Measurements from ENCODE around the gene PSRC1. TPM values are rescaled to one million over a fixed set of nuclear protein-coding genes. Genes with fewer than 3 reads are reported as not detected.

PSRC1 gene
- 18.6 to 25.2 TPM (median 24.6 TPM) in 5 replicates for total RNA-seq (2022; extraction: Qiagen RNA extraction; ENCODE audit: low read depth)

GRCh38 chr1:109282952-109283747, at the start of gene PSRC1:
TSS of gene PSRC1 (minus strand) at chr1:109283145.

DNA sequence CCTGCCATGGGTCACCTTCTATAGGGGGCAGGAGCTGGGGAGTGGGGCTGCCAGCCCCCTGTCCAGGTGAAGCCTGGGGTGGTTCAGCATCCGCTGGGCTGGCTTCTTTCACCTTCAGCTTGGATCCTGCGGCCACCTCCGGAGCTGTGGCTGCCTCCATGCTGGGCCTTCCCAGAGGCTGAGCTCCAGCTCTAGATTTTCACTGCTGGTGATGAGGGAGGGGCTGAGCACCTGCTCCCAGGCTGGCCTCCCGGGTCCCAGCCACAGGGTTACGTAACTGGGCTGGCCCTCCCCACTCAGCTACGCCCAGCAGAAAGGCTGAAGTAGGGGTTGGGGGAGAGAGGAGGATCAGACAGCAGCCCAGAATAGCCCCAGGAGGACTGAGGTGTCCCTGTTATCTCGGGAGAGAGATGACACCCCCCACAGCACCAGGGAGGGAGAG, 23.9 kb upstream of the PSRC1 start, which contains the start of gene MYBPHL:
Gene MYBPHL (minus strand): TSS at position 180 of the 442 bp plus-strand sequence. CDS start 20 bp downstream, at position 160.

DNA sequence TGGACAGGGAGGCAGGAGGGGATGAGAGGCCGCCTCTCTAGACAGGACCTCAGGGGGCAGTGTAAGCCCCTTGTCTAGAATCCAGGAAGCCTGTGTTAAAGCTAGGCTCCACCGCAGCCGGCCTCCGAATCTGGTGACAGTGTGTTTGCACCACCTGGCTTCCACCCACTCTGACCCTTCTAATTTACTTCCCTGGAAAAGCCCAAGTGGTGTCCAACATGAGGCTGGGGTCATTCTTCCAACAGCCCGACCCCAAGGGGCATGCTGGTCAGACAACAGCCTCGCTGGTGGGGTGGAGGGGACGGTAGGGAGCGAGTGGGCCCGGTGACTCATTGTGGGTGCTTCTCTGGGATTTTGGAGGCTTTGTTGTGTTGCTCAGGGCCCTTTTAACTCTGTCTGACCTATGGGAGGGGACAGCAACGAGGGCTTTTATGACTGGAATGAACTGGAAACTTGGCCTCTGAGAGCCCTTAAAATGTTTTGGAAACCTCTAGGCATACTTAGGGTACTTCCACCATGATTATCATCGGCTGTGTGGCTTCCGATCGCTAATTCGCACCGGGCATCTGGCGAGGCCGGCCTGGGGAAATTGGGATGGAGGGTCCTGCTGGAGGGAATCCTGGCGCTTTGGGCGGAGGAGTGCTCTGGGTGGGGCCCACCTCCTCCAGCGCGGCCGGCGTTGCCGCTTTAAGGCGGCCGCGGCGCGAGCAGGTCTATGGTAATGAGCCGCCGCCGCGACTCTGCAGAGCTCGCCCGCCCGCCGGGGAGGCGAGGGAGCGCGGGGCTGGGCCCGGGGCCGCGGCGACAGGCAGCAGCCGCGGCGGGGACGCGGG, 33.9 kb downstream of the PSRC1 start, which contains the start of gene CELSR2:
Gene CELSR2 (plus strand): TSS at position 743 of the 833 bp plus-strand sequence. CDS start 541 bp downstream, outside the sequence.

Other genes starting within 250 kb of the PSRC1 start
- gene WDR47, start 241.0 kb downstream of the PSRC1 start, total RNA-seq (2022; extraction: Qiagen RNA extraction; ENCODE audit: low read depth), result 5.7 to 8.1 TPM (median 7.4 TPM) in 5 replicates
- gene TAF13, start 207.1 kb downstream of the PSRC1 start, total RNA-seq (2022; extraction: Qiagen RNA extraction; ENCODE audit: low read depth), result 29.0 to 37.6 TPM (median 32.2 TPM) in 5 replicates
- gene TMEM167B, start 192.4 kb downstream of the PSRC1 start, total RNA-seq (2022; extraction: Qiagen RNA extraction; ENCODE audit: low read depth), result 7.7 to 11.7 TPM (median 10.6 TPM) in 5 replicates
- 0.41 to 0.96 TPM (median 0.55 TPM) in 5 replicates for gene ELAPOR1, start 169.0 kb downstream of the PSRC1 start, total RNA-seq (2022; extraction: Qiagen RNA extraction; ENCODE audit: low read depth)
- gene SARS1, start 69.2 kb downstream of the PSRC1 start, total RNA-seq (2022; extraction: Qiagen RNA extraction; ENCODE audit: low read depth), result 95.9 to 105 TPM (median 102 TPM) in 5 replicates
- gene CELSR2, start 33.6 kb downstream of the PSRC1 start, total RNA-seq (2022; extraction: Qiagen RNA extraction; ENCODE audit: low read depth), result 4.6 to 6.2 TPM (median 5.8 TPM) in 5 replicates
- not detected in 5 replicates for gene MYBPHL, start 23.9 kb upstream of the PSRC1 start, total RNA-seq (2022; extraction: Qiagen RNA extraction; ENCODE audit: low read depth)
- 3.7 to 4.7 TPM (median 4.4 TPM) in 5 replicates for gene SORT1, start 114.8 kb upstream of the PSRC1 start, total RNA-seq (2022; extraction: Qiagen RNA extraction; ENCODE audit: low read depth)
- gene PSMA5, start 143.3 kb upstream of the PSRC1 start, total RNA-seq (2022; extraction: Qiagen RNA extraction; ENCODE audit: low read depth), result 104 to 114 TPM (median 113 TPM) in 5 replicates
- 0.10 to 0.19 TPM (median 0.15 TPM) in 5 replicates for gene SYPL2, start 183.4 kb upstream of the PSRC1 start, total RNA-seq (2022; extraction: Qiagen RNA extraction; ENCODE audit: low read depth)
- 2.0 to 3.8 TPM (median 2.8 TPM) in 5 replicates for gene ATXN7L2, start 200.8 kb upstream of the PSRC1 start, total RNA-seq (2022; extraction: Qiagen RNA extraction; ENCODE audit: low read depth)
- 4.5 to 5.2 TPM (median 4.8 TPM) in 5 replicates for gene CYB561D1, start 210.9 kb upstream of the PSRC1 start, total RNA-seq (2022; extraction: Qiagen RNA extraction; ENCODE audit: low read depth)
- gene AMIGO1, start 226.6 kb upstream of the PSRC1 start, total RNA-seq (2022; extraction: Qiagen RNA extraction; ENCODE audit: low read depth), result 1.0 to 1.5 TPM (median 1.2 TPM) in 5 replicates

Data from A549 treated with DMSO at 1 μM for 4 hours (cell line).